GM21447 (cell line): ENCODE results near the gene POU4F1.
"Not testable (repeated sequence)": the region's sequence is repeated elsewhere in the genome, so short reads cannot be mapped to it uniquely, and the experiment has no call there.

Experiments used
- ATAC-seq: cut with Tn5 transposase; IDR thresholded peaks from one replicate; pipeline ENCODE4 v1.9.1; 2021; ENCODE audit not compliant: unreplicated experiment

The POU4F1 gene, protein sequence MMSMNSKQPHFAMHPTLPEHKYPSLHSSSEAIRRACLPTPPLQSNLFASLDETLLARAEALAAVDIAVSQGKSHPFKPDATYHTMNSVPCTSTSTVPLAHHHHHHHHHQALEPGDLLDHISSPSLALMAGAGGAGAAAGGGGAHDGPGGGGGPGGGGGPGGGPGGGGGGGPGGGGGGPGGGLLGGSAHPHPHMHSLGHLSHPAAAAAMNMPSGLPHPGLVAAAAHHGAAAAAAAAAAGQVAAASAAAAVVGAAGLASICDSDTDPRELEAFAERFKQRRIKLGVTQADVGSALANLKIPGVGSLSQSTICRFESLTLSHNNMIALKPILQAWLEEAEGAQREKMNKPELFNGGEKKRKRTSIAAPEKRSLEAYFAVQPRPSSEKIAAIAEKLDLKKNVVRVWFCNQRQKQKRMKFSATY

GRCh38 chr13:78603240-78603957, at the start of gene POU4F1:
TSS of gene POU4F1 (minus strand) at chr13:78603552. CDS start at chr13:78603326, 226 bp downstream.
- ATAC-seq = peak; percentile 74

GRCh38 chr13:78652651-78653050, 49.3 kb upstream of the POU4F1 start:
- ATAC-seq = no peak

GRCh38 chr13:78650717-78651083, 47.3 kb upstream of the POU4F1 start:
- no peak for ATAC-seq

DNA sequence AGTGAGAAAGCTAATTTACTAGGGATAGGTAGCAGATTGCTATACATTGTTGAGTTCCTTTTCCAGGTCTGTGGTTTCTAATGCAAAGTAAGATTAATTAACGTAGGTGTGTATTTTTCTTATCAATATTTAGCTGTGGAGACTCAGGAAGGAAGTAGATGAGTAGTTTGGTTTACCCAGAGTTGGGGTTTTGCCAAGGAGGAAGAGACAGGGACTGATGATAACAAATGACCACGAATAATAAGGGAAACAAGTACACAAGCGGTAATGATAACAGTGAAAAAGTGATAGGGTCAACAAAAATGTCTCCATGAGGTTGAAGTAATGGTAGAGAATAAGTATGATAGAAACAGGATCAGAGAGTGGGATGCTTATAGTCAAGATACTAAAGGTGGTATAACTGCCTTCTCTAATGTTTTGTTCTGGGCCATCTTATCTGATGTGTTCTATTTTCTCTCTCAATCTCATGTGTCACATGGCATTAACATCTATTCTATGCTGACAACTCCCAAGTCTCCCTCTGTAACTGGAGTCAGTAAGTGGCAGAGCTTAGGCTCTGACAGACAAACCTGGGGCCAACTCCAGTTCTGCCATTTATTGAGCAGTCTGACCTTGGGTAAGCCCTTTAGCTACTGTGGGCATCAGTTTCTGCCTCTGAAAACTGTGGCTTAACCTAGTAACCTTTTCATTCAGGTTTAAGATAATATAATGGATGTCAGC, 46.8 kb upstream of the POU4F1 start:
- no peak for ATAC-seq

GRCh38 chr13:78647109-78647678, 43.8 kb upstream of the POU4F1 start:
- ATAC-seq = not testable (repeated sequence)

DNA sequence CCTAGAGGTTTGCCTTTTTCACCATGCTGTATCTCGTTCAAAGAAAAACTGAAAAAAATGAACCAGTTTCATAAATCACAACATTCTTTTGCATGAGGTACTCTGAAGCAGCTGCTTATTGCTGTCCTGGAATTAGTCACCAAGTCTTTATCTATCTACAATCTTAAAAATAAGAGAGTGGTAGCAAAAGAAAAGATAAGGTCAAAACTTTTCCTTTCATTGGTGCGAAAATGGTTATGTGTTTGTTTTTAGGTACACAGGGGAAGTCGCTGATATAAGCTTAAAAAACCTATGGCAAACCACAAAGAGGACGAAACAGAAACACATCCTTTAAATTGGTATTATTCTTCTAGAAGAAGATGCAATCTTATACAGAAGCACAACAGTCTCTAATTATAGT, 34.9 kb upstream of the POU4F1 start:
- ATAC-seq = no peak

DNA sequence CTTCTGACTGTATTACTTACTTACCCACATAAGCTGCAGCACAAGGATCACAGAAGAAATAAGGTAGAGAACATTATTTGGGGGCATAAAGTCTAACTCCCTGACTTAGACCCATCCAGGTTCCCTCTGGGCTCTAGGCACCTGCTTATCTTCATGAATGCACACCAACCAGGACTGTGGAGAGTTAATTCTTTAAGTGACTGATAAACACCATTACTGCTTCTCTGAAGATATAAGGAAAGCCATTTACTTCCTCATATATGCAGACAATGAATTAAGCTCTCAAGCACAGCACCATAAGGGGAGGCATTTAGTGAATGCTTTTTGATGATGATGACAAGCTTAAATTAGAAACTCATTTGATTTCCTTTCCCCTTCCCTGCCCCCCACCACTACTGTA, 33.1 kb upstream of the POU4F1 start:
- ATAC-seq = no peak

GRCh38 chr13:78632996-78633395, 29.6 kb upstream of the POU4F1 start:
- ATAC-seq = no peak

GRCh38 chr13:78631077-78631476, 27.7 kb upstream of the POU4F1 start:
- no peak for ATAC-seq

DNA sequence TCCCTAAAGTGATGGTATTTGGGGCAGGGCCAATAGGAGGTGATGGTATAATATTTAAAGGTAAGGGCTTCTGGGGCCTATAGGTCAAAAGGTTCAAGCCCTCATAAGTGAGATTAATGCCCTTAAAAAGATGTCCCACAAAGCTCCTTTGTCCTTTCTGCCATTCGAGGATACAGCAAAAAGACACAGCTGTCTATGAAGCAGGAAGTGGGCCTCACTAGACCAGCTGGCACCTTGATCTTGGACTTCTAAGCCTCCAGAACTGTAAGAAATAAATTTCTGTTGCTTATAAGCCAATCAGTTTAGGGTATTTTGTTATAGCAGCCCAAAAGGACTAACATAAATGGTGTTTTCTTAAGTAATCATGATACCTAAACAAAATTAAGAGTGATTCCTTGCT, 27.2 kb upstream of the POU4F1 start:
- no peak for ATAC-seq

DNA sequence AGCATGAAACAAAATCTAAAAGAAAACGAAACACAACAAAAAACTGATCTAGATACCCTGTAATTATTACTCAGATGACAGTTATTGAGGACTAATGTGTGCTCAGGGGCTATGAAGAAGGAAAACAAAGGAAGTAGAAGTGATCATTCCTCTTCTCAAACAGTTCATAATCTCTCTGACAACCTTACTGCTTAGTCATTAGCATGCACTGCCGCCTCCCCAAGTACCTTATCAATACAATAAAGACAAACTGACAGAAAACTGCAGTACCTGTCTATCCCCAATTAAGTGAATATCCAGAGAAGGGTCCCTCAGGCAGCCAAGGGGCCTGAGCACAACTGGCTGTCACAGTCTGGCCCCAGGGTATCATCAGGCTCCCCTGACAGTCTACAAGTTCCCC, 22.0 kb upstream of the POU4F1 start:
- ATAC-seq = no peak

GRCh38 chr13:78623132-78623531, 19.8 kb upstream of the POU4F1 start:
- no peak for ATAC-seq

GRCh38 chr13:78620936-78621470, 17.7 kb upstream of the POU4F1 start:
- no peak for ATAC-seq

DNA sequence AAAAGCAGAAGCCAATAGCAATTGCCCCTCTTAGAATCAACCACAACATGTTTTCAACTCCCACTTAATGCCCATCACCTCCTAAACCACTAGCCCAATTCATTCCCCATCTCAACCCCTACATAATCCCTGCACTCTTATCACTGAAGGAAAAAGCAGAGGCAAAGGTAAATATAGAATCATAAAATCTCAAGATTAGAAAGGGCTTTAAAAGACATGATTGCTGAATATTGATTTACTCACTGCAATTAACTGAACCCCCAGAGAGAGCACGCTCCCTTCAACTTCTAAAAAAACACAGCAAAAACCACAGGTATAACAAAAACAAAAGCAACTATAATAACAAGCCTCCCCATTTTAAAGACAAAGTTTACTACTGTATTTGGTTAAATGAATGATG, 15.1 kb upstream of the POU4F1 start:
- no peak for ATAC-seq

- no peak for ATAC-seq
These were observed 7.7 kb upstream of the POU4F1 start for GRCh38 chr13:78611040-78611439.

- ATAC-seq = no peak
These were observed 7.1 kb upstream of the POU4F1 start for GRCh38 chr13:78610381-78610883.

GRCh38 chr13:78609464-78610205, 6.3 kb upstream of the POU4F1 start:
- no peak for ATAC-seq

- ATAC-seq = no peak
These were observed 5.5 kb upstream of the POU4F1 start for GRCh38 chr13:78608688-78609463.

- no peak for ATAC-seq
These were observed 4.9 kb upstream of the POU4F1 start for GRCh38 chr13:78608252-78608687.
